Smooth muscle cell (in vitro differentiated cells): ENCODE results near the gene MYH7B. TPM values are rescaled to one million over a fixed set of nuclear protein-coding genes. Genes with fewer than 3 reads are reported as not detected.

Experiments used
- DNase-seq: peaks from one replicate; lab custom pipeline; 2025; ENCODE audit not compliant: unreplicated experiment; lab: John Stamatoyannopoulos, UW
- H2AFZ ChIP-seq: fragments of 200-600 bp; sonication (generic); 2 replicates; pipeline ENCODE4 v1.6.0; 2016; ENCODE audit warnings: antibody characterized with exemption, low read depth, mild to moderate bottlenecking
- H3F3A ChIP-seq: fragments of 200-600 bp; sonication (generic); 2 replicates; pipeline ENCODE4 v1.6.0; 2017; ENCODE audit warnings: antibody characterized with exemption, low read depth
- H3K27ac ChIP-seq: fragments of 200-600 bp; sonication (generic); 2 replicates; pipeline ENCODE4 v1.5.1; 2016; ENCODE audit warnings: low read depth, mild to moderate bottlenecking
- H3K27me3 ChIP-seq: fragments of 200-600 bp; sonication (generic); 2 replicates; pipeline ENCODE4 v1.6.1; 2016; ENCODE audit warnings: low read depth, mild to moderate bottlenecking
- H3K36me3 ChIP-seq: fragments of 200-600 bp; sonication (generic); 2 replicates; pipeline ENCODE4 v1.5.1; 2016; ENCODE audit warnings: low read depth
- H3K4me1 ChIP-seq: fragments of 200-600 bp; sonication (generic); 2 replicates; pipeline ENCODE4 v1.5.1; 2016; ENCODE audit warnings: low read depth
- H3K4me2 ChIP-seq: fragments of 200-600 bp; sonication (generic); 2 replicates; pipeline ENCODE4 v1.6.0; 2016; ENCODE audit warnings: mild to moderate bottlenecking
- H3K4me3 ChIP-seq: fragments of 200-600 bp; sonication (generic); 2 replicates; pipeline ENCODE4 v1.5.1; 2016; ENCODE audit warnings: mild to moderate bottlenecking
- H3K79me2 ChIP-seq: fragments of 200-600 bp; sonication (generic); 2 replicates; pipeline ENCODE4 v1.6.0; 2016; ENCODE audit warnings: low read depth, mild to moderate bottlenecking
- H3K9ac ChIP-seq: fragments of 200-600 bp; sonication (generic); 2 replicates; pipeline ENCODE4 v1.6.0; 2016; ENCODE audit warnings: low read depth
- H3K9me3 ChIP-seq: fragments of 200-600 bp; sonication (generic); replicated peaks from 2 replicates; pipeline ENCODE4 v1.5.1; 2016; ENCODE audit warnings: low read depth
- H4K20me1 ChIP-seq: fragments of 200-600 bp; sonication (generic); 2 replicates; pipeline ENCODE4 v1.6.0; 2016; ENCODE audit warnings: low read depth
- CTCF ChIP-seq: fragments of 200-600 bp; sonication (generic); IDR thresholded peaks from 2 replicates; pipeline ENCODE4 v1.5.1; 2017; ENCODE audit warnings: borderline replicate concordance, mild to moderate bottlenecking, antibody characterized with exemption; ENCODE audit not compliant: insufficient read depth, poor library complexity, severe bottlenecking
- WGBS: methylation state at CpG from one replicate; pipeline ENCODE4 v1.1.7; 2016; ENCODE audit warnings: low lambda C conversion rate; 5-methylcytosine and 5-hydroxymethylcytosine counted together
- polyA plus RNA-seq: library from polyadenylated mRNA; unstranded; fragments of >200 nt; fragmentation: Nextera tagmentation; extraction: Ambion mirVana; gene quantifications from 2 replicates; pipeline ENCODE4 v1.2.1, GENCODE V29; 2016
- total RNA-seq: library from RNA; depleted of rRNA; stranded (reverse); fragments of >200 nt; gene quantifications from 2 replicates; pipeline ENCODE4 v1.2.3, GENCODE V29; 2014

The MYH7B gene
- total and polyA plus RNA-seq, 2 experiments from 2014 or later = 0.67 TPM; not detected in 1

- H3K4me2 ChIP-seq = no peak overlapping the region
- no peaks in the 10 kb centered on the region for H3K36me3 ChIP-seq
- no peak overlapping the region for H3K9ac ChIP-seq
- no peaks in the 10 kb centered on the region for H3K79me2 ChIP-seq
- no peak for TF ChIP-seq CTCF
- H3K4me1 ChIP-seq = no peaks in the 10 kb centered on the region
- H3F3A ChIP-seq = no peaks in the 10 kb centered on the region
- DNase-seq = no peak
- WGBS = 88% methylated on average over 7 of the region's 7 CpGs
- H3K27ac ChIP-seq = no peak overlapping the region
- no peak overlapping the region for H2AFZ ChIP-seq
- no peaks in the 10 kb centered on the region for H3K27me3 ChIP-seq
- H3K4me3 ChIP-seq = no peak overlapping the region
- H3K9me3 ChIP-seq = no peaks in the 10 kb centered on the region
- peaks cover 12% of the 10 kb centered on the region for H4K20me1 ChIP-seq
These were observed 40.0 kb downstream of the MYH7B start for GRCh38 chr20:34995696-34996095.

DNA sequence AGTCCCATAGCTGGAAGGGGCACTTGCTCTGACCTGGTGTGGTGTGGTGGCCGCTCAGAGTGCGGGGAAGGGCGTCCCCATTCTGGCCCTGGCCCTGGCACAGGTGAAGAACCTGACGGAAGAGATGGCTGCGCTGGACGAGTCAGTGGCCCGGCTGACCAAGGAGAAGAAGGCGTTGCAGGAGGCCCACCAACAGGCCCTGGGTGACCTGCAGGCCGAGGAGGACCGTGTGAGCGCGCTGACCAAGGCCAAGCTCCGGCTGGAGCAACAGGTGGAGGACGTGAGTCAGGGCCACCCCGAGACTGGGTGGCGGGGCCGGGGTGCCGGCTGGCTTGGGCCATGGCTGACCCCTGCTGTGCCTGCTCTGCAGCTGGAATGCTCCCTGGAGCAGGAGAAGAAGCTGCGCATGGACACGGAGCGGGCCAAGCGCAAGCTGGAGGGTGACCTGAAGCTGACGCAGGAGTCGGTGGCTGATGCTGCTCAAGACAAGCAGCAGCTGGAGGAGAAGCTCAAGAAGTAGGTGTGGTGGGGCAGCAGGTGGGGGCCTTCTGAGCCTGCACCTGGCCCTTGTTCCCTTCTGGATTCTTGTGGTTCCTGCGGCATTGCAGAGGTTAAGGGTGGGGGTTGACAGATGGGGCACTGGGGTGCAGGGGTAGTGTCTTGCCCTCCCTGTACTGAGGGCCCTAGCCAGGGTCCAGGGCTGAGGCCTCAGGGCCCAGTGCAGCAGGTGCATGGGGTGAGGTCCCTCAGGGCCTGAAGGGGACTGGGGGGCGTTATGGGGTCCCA is 40.8 kb downstream of the MYH7B start:
- H3K4me2 ChIP-seq = no peak overlapping the region
- no peaks in the 10 kb centered on the region for H3K9me3 ChIP-seq
- no peak overlapping the region for H3K4me3 ChIP-seq
- no peak for DNase-seq
- H3K79me2 ChIP-seq = no peaks in the 10 kb centered on the region
- TF ChIP-seq CTCF = no peak
- H2AFZ ChIP-seq = no peak overlapping the region
- no peaks in the 10 kb centered on the region for H3K36me3 ChIP-seq
- no peaks in the 10 kb centered on the region for H3K27me3 ChIP-seq
- no peaks in the 10 kb centered on the region for H3F3A ChIP-seq
- H3K27ac ChIP-seq = no peak overlapping the region
- peaks cover 12% of the 10 kb centered on the region for H4K20me1 ChIP-seq
- H3K9ac ChIP-seq = no peak overlapping the region
- H3K4me1 ChIP-seq = no peaks in the 10 kb centered on the region
- 96% methylated on average over 21 of the region's 26 CpGs for WGBS

DNA sequence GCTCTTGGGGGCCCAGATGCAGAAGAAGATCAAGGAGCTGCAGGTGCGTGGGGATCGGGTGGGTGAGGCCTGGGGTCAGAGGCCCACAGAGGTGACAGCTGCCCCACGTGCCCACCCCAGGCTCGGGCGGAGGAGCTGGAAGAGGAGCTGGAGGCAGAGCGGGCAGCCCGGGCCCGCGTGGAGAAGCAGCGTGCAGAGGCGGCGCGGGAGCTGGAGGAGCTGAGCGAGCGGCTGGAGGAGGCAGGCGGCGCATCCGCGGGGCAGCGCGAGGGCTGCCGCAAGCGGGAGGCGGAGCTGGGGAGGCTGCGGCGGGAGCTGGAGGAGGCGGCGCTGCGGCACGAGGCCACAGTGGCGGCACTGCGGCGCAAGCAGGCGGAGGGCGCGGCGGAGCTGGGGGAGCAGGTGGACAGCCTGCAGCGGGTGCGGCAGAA is 41.5 kb downstream of the MYH7B start:
- Histone ChIP-seq H3K79me2 (no peaks in the 10 kb centered on the region), H3K9me3 (no peaks in the 10 kb centered on the region), H3K4me3 (no peak overlapping the region), H3K4me1 (no peaks in the 10 kb centered on the region), H3K27ac (no peak overlapping the region), H3K36me3 (no peaks in the 10 kb centered on the region), H3F3A (no peaks in the 10 kb centered on the region), H3K27me3 (no peaks in the 10 kb centered on the region), H4K20me1 (peaks cover 12% of the 10 kb centered on the region), H3K4me2 (no peak overlapping the region), H2AFZ (no peak overlapping the region), H3K9ac (no peak overlapping the region)
- DNase-seq = no peak
- 97% methylated on average over 27 of the region's 39 CpGs for WGBS
- no peak for TF ChIP-seq CTCF

DNA sequence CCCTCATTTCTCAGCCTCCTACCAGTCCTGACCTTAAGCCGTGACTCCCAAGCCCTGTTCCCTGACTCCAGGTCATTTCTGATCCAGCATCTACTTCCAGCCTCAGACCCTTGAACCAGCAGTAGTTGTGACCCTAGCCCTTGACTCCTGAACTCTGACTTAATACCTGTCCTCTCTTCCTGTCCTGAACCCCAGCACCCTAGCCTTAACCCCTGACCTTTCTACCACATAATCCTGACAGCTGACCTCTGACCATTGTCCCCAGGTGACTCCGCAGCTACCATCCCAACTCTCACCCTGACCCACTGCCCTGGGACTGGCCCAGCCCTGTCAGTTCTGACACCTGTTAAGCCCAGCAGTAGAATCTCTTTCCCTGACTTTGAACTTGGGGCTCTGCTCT is 42.1 kb downstream of the MYH7B start:
- H3K27me3 ChIP-seq = no peaks in the 10 kb centered on the region
- TF ChIP-seq CTCF = no peak
- H3K4me1 ChIP-seq = no peaks in the 10 kb centered on the region
- H3K79me2 ChIP-seq = no peaks in the 10 kb centered on the region
- H3K27ac ChIP-seq = no peak overlapping the region
- peaks cover 17% of the 10 kb centered on the region for H4K20me1 ChIP-seq
- no peak overlapping the region for H3K4me2 ChIP-seq
- H3K4me3 ChIP-seq = no peak overlapping the region
- no peak overlapping the region for H3K9ac ChIP-seq
- WGBS = 100% methylated on average over 2 of the region's 2 CpGs
- DNase-seq = no peak
- no peaks in the 10 kb centered on the region for H3K9me3 ChIP-seq
- no peaks in the 10 kb centered on the region for H3K36me3 ChIP-seq
- H2AFZ ChIP-seq = no peak overlapping the region
- no peaks in the 10 kb centered on the region for H3F3A ChIP-seq
